ENCODE measurements around the gene TMEM266. TPM values are rescaled to one million over a fixed set of nuclear protein-coding genes. Genes with fewer than 3 reads are reported as not detected.
"Not testable (repeated sequence)": the region's sequence is repeated elsewhere in the genome, so short reads cannot be mapped to it uniquely, and the experiment has no call there.

The TMEM266 gene
- polyA plus RNA-seq, 1 experiment: not detected

GRCh38 chr15:76032046-76032445 lies 27.7 kb upstream of the TMEM266 start:
- POLR2A ChIA-PET: no interaction called here
- no peak for TF ChIP-seq CTCF (IDR thresholded peaks at IDR 0.05; ENCODE audit: low read depth, low read length)
- Histone ChIP-seq H3K27ac (ENCODE audit: low read depth, low read length) (no peak overlapping the region), H3K4me3 (ENCODE audit: low read depth, low read length) (no peak overlapping the region), H3K27me3 (ENCODE audit: control insufficient read depth, insufficient read depth, low read length) (peaks cover 7% of the 10 kb centered on the region), H3K9me3 (ENCODE audit: control insufficient read depth, insufficient read depth, low read length) (no peaks in the 10 kb centered on the region)
- CTCF ChIA-PET: no interaction called here
- DNase-seq (ENCODE audit: low read depth, low spot score): no peak

- H3K9me3 ChIP-seq (ENCODE audit: control insufficient read depth, insufficient read depth, low read length): no peaks in the 10 kb centered on the region
- CTCF ChIA-PET: no interaction called here
These were observed 26.3 kb upstream of the TMEM266 start for GRCh38 chr15:76033438-76033837.

GRCh38 chr15:76034111-76034510 lies 25.7 kb upstream of the TMEM266 start:
- DNase-seq (ENCODE audit: low read depth, low spot score): no peak
- Histone ChIP-seq H3K4me3 (ENCODE audit: low read depth, low read length) (no peak overlapping the region), H3K9me3 (ENCODE audit: control insufficient read depth, insufficient read depth, low read length) (no peaks in the 10 kb centered on the region), H3K27ac (ENCODE audit: low read depth, low read length) (no peak overlapping the region), H3K27me3 (ENCODE audit: control insufficient read depth, insufficient read depth, low read length) (peaks cover 10% of the 10 kb centered on the region)
- no peak for TF ChIP-seq CTCF (IDR thresholded peaks at IDR 0.05; ENCODE audit: low read depth, low read length)
- ChIA-PET CTCF (interaction anchor here (1.1 kb wide), 1 partner anchor 106 kb away, joined by 6 read pairs; no protein-coding TSS in a partner anchor), POLR2A (no interaction called here)

More at GRCh38 chr15:76033438-76033837, 26.3 kb upstream of the TMEM266 start:
- no peak for TF ChIP-seq CTCF (IDR thresholded peaks at IDR 0.05; ENCODE audit: low read depth, low read length)
- POLR2A ChIA-PET: no interaction called here
- Histone ChIP-seq H3K27ac (ENCODE audit: low read depth, low read length) (no peak overlapping the region), H3K4me3 (ENCODE audit: low read depth, low read length) (no peak overlapping the region), H3K27me3 (ENCODE audit: control insufficient read depth, insufficient read depth, low read length) (peaks cover 10% of the 10 kb centered on the region)
- DNase-seq (ENCODE audit: low read depth, low spot score): no peak

GRCh38 chr15:76035593-76035992 lies 24.2 kb upstream of the TMEM266 start:
- Histone ChIP-seq H3K9me3 (ENCODE audit: control insufficient read depth, insufficient read depth, low read length) (no peaks in the 10 kb centered on the region), H3K4me3 (ENCODE audit: low read depth, low read length) (no peak overlapping the region), H3K27ac (ENCODE audit: low read depth, low read length) (no peak overlapping the region), H3K27me3 (ENCODE audit: control insufficient read depth, insufficient read depth, low read length) (peaks cover 10% of the 10 kb centered on the region)
- ChIA-PET POLR2A (no interaction called here), CTCF (no interaction called here)
- TF ChIP-seq CTCF (IDR thresholded peaks at IDR 0.05; ENCODE audit: low read depth, low read length): no peak
- DNase-seq (ENCODE audit: low read depth, low spot score): no peak

GRCh38 chr15:76038512-76038911 lies 21.3 kb upstream of the TMEM266 start:
- Histone ChIP-seq H3K9me3 (ENCODE audit: control insufficient read depth, insufficient read depth, low read length) (no peaks in the 10 kb centered on the region), H3K27me3 (ENCODE audit: control insufficient read depth, insufficient read depth, low read length) (peaks cover 10% of the 10 kb centered on the region), H3K4me3 (ENCODE audit: low read depth, low read length) (no peak overlapping the region), H3K27ac (ENCODE audit: low read depth, low read length) (no peak overlapping the region)
- ChIA-PET POLR2A (no interaction called here), CTCF (no interaction called here)
- no peak for TF ChIP-seq CTCF (IDR thresholded peaks at IDR 0.05; ENCODE audit: low read depth, low read length)
- no peak for DNase-seq (ENCODE audit: low read depth, low spot score)

GRCh38 chr15:76054201-76054600 lies 5.6 kb upstream of the TMEM266 start:
- H3K4me3 ChIP-seq (ENCODE audit: low read depth, low read length); H3K27ac ChIP-seq (ENCODE audit: low read depth, low read length); DNase-seq (ENCODE audit: low read depth, low spot score); H3K9me3 ChIP-seq (ENCODE audit: control insufficient read depth, insufficient read depth, low read length); POLR2A ChIA-PET: not testable (repeated sequence)
- peaks cover 16% of the 10 kb centered on the region for H3K27me3 ChIP-seq (ENCODE audit: control insufficient read depth, insufficient read depth, low read length)
- CTCF ChIA-PET: interaction anchor here (0.6 kb wide), 1 partner anchor 84 kb away, joined by 10 read pairs; no protein-coding TSS in a partner anchor
